Fibroblast of skin of left quadriceps (primary cell): ENCODE data around the gene RNF213.

Source experiments
- DNase-seq, 2 experiments: peaks; one replicate each; pipeline ENCODE4 v3.0.0-alpha.2; 2013; ENCODE audit warnings: low read depth in 2 of 2

The RNF213 gene

GRCh38 chr17:80446645-80447405 is 186.2 kb downstream of the RNF213 start:
- no peak for DNase-seq

DNA sequence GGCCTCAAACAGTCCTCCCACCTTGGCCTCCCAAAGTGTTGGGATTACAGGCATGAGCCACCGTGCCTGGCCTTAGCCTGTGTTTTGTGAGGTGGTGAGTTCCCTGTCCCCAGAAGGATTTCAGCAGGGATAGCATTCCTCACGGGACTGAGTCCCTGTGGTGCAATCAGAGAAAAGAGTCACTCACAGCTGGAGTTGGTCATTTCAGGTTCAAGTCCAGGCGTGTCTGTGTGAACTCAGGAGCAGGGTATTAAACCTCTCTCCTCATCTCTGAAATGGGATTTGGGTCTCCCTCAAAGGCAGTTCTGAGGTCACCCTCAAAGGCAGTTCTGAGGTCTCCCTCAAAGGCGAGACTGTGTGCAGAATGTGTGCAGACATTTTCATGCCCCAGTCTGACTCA is 187.1 kb downstream of the RNF213 start:
- DNase-seq: no peak
